Limb (tissue), 2 donors: ENCODE measurements around the gene CMBL.
A peak's percentile ranks its signal among the peaks of the same experiment; 100 is the strongest.
"Not testable (repeated sequence)": the region's sequence is repeated elsewhere in the genome, so short reads cannot be mapped to it uniquely, and the experiment has no call there.

ENCODE experiments used
- DNase-seq, 2 donors: peaks; one replicate each; pipeline ENCODE4 v3.0.0-alpha.2; 2016; ENCODE audit errors: extremely low spot score in 2 of 2

CMBL gene

GRCh38 chr5:10307206-10308148 is at the start of gene CMBL:
Gene CMBL (minus strand): TSS chr5:10307902. CDS start chr5:10290762, 17,140 bp downstream.
- DNase-seq = peak in 1 of 2 donors; percentile 72

- DNase-seq = no peak
Observed at GRCh38 chr5:10355071-10355889, 47.6 kb upstream of the CMBL start.

GRCh38 chr5:10354048-10354872 is 46.6 kb upstream of the CMBL start:
- peak; percentile 56 to 81 for DNase-seq

- DNase-seq = peak; percentile 93 to 98
Observed at GRCh38 chr5:10353241-10354047, 45.7 kb upstream of the CMBL start, which contains the start of gene MARCHF6. Gene MARCHF6 (plus strand): TSS chr5:10353695. CDS start chr5:10353899, 204 bp downstream.

GRCh38 chr5:10352430-10353240 is 44.9 kb upstream of the CMBL start:
- no peak for DNase-seq

- DNase-seq = no peak
Observed at GRCh38 chr5:10351919-10352318, 44.2 kb upstream of the CMBL start.

- no peak for DNase-seq
Observed at GRCh38 chr5:10351199-10351905, 43.6 kb upstream of the CMBL start.

- DNase-seq = no peak
Observed at GRCh38 chr5:10348258-10348657, 40.6 kb upstream of the CMBL start.

GRCh38 chr5:10344461-10345106 is 36.9 kb upstream of the CMBL start:
- DNase-seq = not testable (repeated sequence)

- no peak for DNase-seq
Observed at GRCh38 chr5:10343486-10343885, 35.8 kb upstream of the CMBL start.

- DNase-seq = no peak
Observed at GRCh38 chr5:10339958-10340357, 32.3 kb upstream of the CMBL start.

GRCh38 chr5:10339058-10339811 is 31.5 kb upstream of the CMBL start:
- DNase-seq = peak in 1 of 2 donors; percentile 68

GRCh38 chr5:10338686-10339057 is 31.0 kb upstream of the CMBL start:
- no peak for DNase-seq

GRCh38 chr5:10337986-10338385 is 30.3 kb upstream of the CMBL start:
- no peak for DNase-seq

- no peak for DNase-seq
Observed at GRCh38 chr5:10337107-10337506, 29.4 kb upstream of the CMBL start.

- DNase-seq = no peak
Observed at GRCh38 chr5:10335711-10336470, 28.2 kb upstream of the CMBL start.

- no peak for DNase-seq
Observed at GRCh38 chr5:10334831-10335230, 27.1 kb upstream of the CMBL start.
